ENCODE results near the gene MT1F.

DNA sequence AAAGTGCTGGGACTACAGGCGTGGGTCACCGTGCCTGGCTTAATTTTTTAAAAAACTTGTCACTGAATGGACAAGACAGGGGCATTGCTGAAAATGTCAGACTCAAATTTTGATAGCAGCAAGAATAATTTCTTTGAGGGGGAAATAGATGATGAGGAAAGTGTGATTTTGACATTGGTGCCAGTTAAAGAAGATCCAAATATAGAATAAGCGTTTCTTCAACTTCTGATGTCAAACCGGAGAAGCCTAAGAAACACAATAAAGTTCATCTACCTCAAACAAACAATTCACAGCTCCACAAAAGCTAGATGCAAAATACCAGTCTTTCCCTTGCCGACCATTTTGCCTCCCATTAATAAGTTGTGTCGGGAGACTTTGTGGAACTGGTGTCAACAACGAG, 29.0 kb downstream of the MT1F start:
- TF ChIP-seq POLR2A (IDR thresholded peaks at IDR 0.05): no peak
- TF ChIP-seq, protein P1, sequence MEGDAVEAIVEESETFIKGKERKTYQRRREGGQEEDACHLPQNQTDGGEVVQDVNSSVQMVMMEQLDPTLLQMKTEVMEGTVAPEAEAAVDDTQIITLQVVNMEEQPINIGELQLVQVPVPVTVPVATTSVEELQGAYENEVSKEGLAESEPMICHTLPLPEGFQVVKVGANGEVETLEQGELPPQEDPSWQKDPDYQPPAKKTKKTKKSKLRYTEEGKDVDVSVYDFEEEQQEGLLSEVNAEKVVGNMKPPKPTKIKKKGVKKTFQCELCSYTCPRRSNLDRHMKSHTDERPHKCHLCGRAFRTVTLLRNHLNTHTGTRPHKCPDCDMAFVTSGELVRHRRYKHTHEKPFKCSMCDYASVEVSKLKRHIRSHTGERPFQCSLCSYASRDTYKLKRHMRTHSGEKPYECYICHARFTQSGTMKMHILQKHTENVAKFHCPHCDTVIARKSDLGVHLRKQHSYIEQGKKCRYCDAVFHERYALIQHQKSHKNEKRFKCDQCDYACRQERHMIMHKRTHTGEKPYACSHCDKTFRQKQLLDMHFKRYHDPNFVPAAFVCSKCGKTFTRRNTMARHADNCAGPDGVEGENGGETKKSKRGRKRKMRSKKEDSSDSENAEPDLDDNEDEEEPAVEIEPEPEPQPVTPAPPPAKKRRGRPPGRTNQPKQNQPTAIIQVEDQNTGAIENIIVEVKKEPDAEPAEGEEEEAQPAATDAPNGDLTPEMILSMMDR (IDR thresholded peaks at IDR 0.05): no peak
